Activated CD8-positive, alpha-beta memory T cell treated with anti-CD3 and anti-CD28 coated beads for 48 hours (primary cell): ENCODE measurements around the gene PHF8.

ENCODE experiments used
- DNase-seq, 3 experiments: peaks; one replicate each; pipeline ENCODE4 v3.0.0-alpha.2; 2020; ENCODE audit warnings: low read depth in 2 of 3, low spot score in 2 of 3

The PHF8 gene

DNA sequence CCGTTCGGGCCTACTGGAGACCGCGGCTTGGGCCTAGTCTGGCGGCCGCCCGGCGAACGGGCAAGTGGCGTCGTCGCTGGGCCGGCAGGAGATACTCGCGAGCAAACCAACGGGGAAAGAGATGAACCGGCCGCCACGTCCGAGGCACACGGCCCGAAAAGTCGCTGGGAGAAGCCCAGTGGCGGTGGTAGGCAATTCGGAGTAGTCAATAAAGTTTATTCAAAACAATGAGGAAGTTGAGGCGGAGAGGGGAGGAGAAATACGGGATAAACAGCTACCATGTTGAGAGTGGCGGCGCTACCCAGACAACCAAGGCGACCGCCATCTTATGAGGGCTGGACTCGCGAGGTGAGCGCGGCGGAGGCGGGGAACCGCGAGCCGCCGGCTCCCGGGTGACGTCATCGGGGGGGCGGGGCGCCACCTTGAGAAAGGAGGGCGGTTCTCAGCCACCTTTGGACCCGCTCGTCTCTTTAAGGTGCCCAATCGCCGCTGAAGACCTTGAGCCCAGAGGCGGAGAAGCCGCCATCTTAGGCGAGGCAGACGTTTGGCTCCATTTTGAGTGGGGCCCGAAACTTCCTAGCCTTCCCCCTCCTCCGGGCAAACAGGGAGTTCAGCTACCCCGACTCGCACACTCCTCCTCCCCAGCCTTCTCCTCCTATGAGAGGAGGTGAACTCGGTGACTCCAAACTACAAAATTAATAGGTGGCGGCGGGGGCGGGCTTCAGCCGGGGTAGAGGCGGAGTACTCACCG lies at the start of gene PHF8:
Gene PHF8, minus strand, starts transcription at position 348 of the 751 bp plus-strand sequence. CDS start 1,745 bp downstream, outside the sequence.
- peak; percentile 55 to 83 (median 81) for DNase-seq

DNA sequence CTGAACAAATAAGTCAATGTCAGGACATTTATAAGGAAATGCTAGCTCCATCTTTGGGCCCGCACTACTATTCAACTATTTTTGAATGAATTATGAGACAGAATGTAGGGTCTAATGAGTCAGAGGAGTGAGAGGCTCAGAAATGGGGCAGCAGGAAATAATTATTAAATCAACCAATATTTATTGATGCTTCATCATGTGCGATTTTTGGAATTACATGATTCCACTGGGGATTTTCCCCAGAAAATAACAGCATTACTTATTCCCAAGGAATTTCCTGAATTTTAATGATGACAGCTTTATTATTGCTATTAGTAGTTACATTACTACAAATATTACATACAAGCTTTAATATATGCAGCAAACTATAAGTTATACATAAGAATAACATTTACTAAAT lies 49.3 kb upstream of the PHF8 start:
- DNase-seq: no peak

GRCh38 chrX:54093159-54093558 lies 48.9 kb upstream of the PHF8 start:
- no peak for DNase-seq

- no peak for DNase-seq
Observed at GRCh38 chrX:54090880-54091279, 46.6 kb upstream of the PHF8 start.

DNA sequence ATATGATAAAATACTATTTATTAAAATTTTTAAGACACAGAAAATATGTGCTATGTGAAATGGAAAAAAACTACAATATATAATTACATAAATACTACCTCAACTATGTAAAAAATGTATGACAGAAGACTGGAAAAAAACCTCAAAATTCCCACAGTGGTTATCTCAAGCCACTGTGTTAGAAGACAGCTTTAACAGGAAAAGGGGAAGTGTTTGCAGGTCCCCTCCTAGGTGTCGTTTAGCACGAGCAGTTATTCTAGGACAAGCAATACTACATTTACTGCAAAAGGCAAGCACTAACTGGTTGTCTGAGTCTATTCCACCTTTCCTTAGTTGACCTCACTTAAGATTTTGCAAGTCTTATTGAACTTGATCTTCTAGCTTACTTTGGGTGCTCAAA lies 44.9 kb upstream of the PHF8 start:
- no peak for DNase-seq

DNA sequence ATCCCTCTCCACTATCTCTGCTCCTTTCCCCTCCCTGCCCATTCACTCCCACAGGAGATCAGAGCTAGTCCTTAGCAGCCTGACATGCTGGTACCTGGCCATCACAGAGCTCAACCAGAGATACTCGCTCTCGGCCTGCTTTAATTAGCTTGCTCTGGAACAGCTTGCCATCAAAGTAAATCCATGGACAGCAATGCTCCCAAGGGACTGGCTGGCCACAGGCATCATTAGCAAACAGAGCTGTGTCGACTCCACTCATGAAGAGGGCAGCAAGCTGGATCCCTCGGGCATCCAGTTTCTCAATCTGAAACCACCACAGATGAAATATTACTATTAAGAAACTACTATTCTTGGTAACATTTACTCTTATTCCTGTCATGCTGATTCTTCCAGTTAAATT lies 43.4 kb upstream of the PHF8 start:
- no peak for DNase-seq

- no peak for DNase-seq
Observed at GRCh38 chrX:54085666-54086065, 41.4 kb upstream of the PHF8 start.

- DNase-seq: no peak
Observed at GRCh38 chrX:54076903-54077302, 32.6 kb upstream of the PHF8 start.

GRCh38 chrX:54074826-54075225 lies 30.6 kb upstream of the PHF8 start:
- DNase-seq: no peak

- DNase-seq: no peak
Observed at GRCh38 chrX:54067766-54068165, 23.5 kb upstream of the PHF8 start.

DNA sequence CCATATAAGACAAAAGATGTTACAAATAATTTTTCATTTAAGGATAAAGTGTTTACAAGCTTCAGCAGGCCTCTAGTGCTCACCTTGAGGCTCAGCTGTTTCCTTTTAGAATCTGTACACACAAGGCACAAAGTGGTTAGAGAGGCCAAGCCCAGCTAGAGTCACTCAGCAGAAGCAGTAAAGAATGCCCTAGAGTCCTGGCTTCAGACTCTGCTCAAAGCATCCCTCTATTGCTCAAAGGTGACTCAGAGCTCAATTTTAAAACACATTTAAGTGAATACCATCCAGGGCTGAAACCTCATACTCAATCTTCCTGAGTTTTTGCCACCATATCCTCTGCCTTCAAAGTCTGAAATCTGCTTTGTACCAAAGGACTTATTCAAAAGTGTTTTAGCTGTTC lies 22.6 kb upstream of the PHF8 start:
- no peak for DNase-seq

- DNase-seq: no peak
Observed at GRCh38 chrX:54064564-54064963, 20.3 kb upstream of the PHF8 start.

DNA sequence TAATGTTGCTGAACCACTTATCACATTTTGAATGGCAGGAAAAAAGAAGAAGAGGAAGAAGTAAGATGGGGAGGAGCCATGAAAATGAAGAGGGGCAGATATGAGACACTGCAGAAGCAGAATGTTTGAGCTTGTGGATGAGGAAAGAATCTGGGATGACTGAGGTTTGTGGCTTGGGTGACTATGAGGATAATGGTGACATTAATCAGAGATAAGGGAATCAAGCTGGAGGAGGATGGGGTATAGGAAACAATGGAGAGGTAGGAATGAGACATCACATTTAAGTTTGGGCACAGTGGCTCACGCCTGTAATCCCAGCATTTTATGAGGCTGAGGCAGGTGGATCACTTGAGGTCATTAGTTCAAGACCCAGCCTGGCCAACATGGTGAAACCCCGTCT lies 19.1 kb upstream of the PHF8 start:
- no peak for DNase-seq

GRCh38 chrX:54049801-54050200 lies 5.5 kb upstream of the PHF8 start:
- DNase-seq: no peak

GRCh38 chrX:54048412-54048811 lies 4.1 kb upstream of the PHF8 start:
- DNase-seq: no peak

- no peak for DNase-seq
Observed at GRCh38 chrX:54045563-54046228, 1.4 kb upstream of the PHF8 start.

DNA sequence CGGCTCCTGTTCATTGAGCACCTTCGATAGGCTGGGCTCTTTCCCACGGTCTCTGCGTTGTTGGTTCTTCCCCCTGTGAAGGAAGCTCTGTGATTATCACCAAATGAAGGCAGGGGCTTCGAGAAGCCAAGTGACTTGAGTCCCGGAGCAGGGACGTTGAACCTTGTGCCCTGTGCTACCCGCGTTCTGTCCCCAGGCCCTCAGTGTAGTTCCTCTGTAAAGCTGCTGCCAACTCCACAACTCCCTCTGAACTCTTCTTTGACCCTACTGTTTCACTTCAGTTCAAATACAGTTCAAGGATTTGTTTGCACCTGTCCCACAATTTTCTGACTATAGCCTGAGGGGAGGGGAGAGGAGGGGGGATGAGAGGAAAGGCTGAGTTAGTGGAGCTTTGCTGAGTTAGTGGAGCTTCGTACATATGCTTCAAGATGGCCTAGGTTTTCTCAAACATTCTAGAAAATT lies 635 bp upstream of the PHF8 start:
- DNase-seq: no peak

- DNase-seq: peak in 1 of 3 experiments; percentile 14
Observed at GRCh38 chrX:54043541-54044125, 640 bp downstream of the PHF8 start.

GRCh38 chrX:54043056-54043455 lies 1.2 kb downstream of the PHF8 start:
- no peak for DNase-seq

DNA sequence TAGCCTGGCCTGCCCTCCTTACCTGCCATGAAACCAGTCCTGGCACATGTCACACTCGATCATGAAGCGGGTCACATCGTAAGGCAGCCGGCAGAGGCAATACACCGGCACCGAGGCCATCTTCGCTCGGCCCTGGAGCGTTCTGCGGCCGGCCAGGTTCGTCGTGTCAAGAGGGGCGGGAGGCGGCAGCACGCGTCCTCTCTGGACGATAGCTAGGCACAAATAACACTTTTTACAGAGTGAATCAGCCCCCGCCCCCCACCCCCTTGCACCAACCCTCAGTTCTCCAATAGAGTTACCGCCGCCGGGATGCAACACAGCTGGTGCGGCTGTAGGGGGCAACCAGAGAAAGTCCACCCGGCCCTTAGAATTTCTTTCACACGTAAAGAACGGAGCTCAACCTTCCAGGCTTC lies 1.7 kb downstream of the PHF8 start:
- no peak for DNase-seq

DNA sequence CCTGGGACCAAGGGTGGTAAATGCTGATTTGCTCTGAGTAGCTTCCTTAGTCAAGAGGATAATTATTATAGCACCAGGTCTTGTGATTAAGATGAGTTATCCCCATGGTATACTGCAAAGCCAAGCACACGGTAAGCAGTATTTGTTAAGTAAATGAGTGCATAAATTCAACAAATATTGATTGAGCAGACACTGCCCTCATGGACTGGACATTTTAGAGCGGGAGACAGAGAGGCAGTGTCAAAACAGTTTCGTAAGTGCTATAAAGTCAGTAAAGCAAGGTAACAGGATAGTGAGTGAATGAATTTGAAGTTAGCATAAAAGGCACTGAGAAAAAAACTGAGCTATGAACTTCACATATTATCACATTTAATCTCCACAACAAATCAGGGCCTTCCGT lies 13.9 kb downstream of the PHF8 start:
- DNase-seq: no peak

GRCh38 chrX:54029529-54030143 lies 14.6 kb downstream of the PHF8 start:
- DNase-seq: no peak
